CD14-positive monocyte (primary cell): ENCODE data around the gene USP54. TPM values are rescaled to one million over a fixed set of nuclear protein-coding genes. Genes with fewer than 3 reads are reported as not detected.

Experiments
- DNase-seq, 3 donors: peaks; one replicate each; pipeline ENCODE4 v3.0.0-alpha.2; 2011 to 2022
- H2AFZ ChIP-seq: 2 replicates; pipeline ENCODE4 v1.6.0; 2012; ENCODE audit warnings: mild to moderate bottlenecking, low read depth, low read length, inconsistent platforms; ENCODE audit not compliant: insufficient read depth, poor library complexity, severe bottlenecking
- H3K27ac ChIP-seq, 2 donors: 1 replicate in 1 of 2; 2 replicates in 1 of 2; pipeline ENCODE4 v1.5.1; 2012 to 2013; ENCODE audit warnings: low read length in 2 of 2, control low read depth in 1 of 2, inconsistent platforms in 1 of 2, low read depth in 1 of 2, mild to moderate bottlenecking in 1 of 2
- H3K27me3 ChIP-seq, 2 donors: one replicate each; pipeline versions ENCODE4 v1.6.0 to v1.6.1; 2011 to 2013; ENCODE audit warnings: low read length in 2 of 2; ENCODE audit not compliant: control insufficient read depth in 2 of 2, insufficient read depth in 2 of 2
- H3K36me3 ChIP-seq, 2 donors: replicated peaks in 1 of 2; 1 replicate in 1 of 2; 2 replicates in 1 of 2; pipeline versions ENCODE4 v1.5.1 to v1.6.1; 2012 to 2013; ENCODE audit warnings: low read length in 2 of 2, control low read depth in 1 of 2, inconsistent platforms in 1 of 2, mild to moderate bottlenecking in 1 of 2; ENCODE audit not compliant: insufficient read depth in 2 of 2, control insufficient read depth in 1 of 2
- H3K4me1 ChIP-seq, 2 donors: 1 replicate in 1 of 2; 2 replicates in 1 of 2; pipeline versions ENCODE4 v1.5.1 to v1.6.1; 2012 to 2013; ENCODE audit warnings: low read length in 2 of 2, control low read depth in 1 of 2, inconsistent platforms in 1 of 2, mild to moderate bottlenecking in 1 of 2, moderate library complexity in 1 of 2; ENCODE audit not compliant: insufficient read depth in 2 of 2, control insufficient read depth in 1 of 2
- H3K4me2 ChIP-seq: replicated peaks from 2 replicates; pipeline ENCODE3; 2012; ENCODE audit warnings: low read length, moderate library complexity, mild to moderate bottlenecking; ENCODE audit not compliant: poor library complexity, severe bottlenecking; ENCODE audit errors: extremely low read depth
- H3K4me3 ChIP-seq, 3 experiments: fragments of 200-600 bp in 1 of 3; sonication (generic) in 1 of 3; replicated peaks in 1 of 3; 1 replicate in 2 of 3; 2 replicates in 1 of 3; pipeline ENCODE4 v1.5.1; 2011 to 2013; ENCODE audit warnings: low read length in 3 of 3, mild to moderate bottlenecking in 3 of 3, control low read depth in 2 of 3, low read depth in 2 of 3, inconsistent platforms in 1 of 3, moderate library complexity in 1 of 3
- H3K79me2 ChIP-seq: 2 replicates; pipeline ENCODE4 v1.6.0; 2012; ENCODE audit warnings: mild to moderate bottlenecking, control low read depth, inconsistent platforms, low read length, moderate library complexity; ENCODE audit not compliant: insufficient read depth
- H3K9ac ChIP-seq: 2 replicates; pipeline ENCODE4 v1.6.0; 2017; ENCODE audit warnings: low read length, mild to moderate bottlenecking; ENCODE audit not compliant: insufficient read depth, poor library complexity, severe bottlenecking
- H3K9me3 ChIP-seq, 2 donors: replicated peaks in 1 of 2; 1 replicate in 1 of 2; 2 replicates in 1 of 2; pipeline versions ENCODE4 v1.5.1 to v1.6.1; 2012 to 2013; ENCODE audit warnings: low read length in 2 of 2, control low read depth in 1 of 2; ENCODE audit not compliant: control insufficient read depth in 1 of 2, insufficient read depth in 1 of 2
- H4K20me1 ChIP-seq: 2 replicates; pipeline ENCODE4 v1.6.0; 2012; ENCODE audit warnings: mild to moderate bottlenecking, low read length, control low read depth, moderate library complexity; ENCODE audit not compliant: insufficient read depth
- H3K27ac Mint-ChIP-seq, 7 donors: one replicate each; pipeline ENCODE4 v1.8.0; 2020; ENCODE audit warnings: mild to moderate bottlenecking in 7 of 7, mixed read lengths in 7 of 7, moderate library complexity in 6 of 7, inconsistent platforms in 2 of 7
- H3K27me3 Mint-ChIP-seq, 3 donors: one replicate each; pipeline ENCODE4 v1.8.0; 2021 to 2022; ENCODE audit warnings: low read depth in 3 of 3, mild to moderate bottlenecking in 3 of 3, mixed read lengths in 3 of 3, moderate library complexity in 3 of 3, inconsistent platforms in 1 of 3
- H3K36me3 Mint-ChIP-seq, 2 donors: one replicate each; pipeline ENCODE4 v1.8.0; 2020; ENCODE audit warnings: mixed read lengths in 2 of 2, inconsistent platforms in 1 of 2, mild to moderate bottlenecking in 1 of 2
- H3K4me1 Mint-ChIP-seq: one replicate; pipeline ENCODE4 v1.8.0; 2020; ENCODE audit warnings: mild to moderate bottlenecking, mixed read lengths
- H3K4me3 Mint-ChIP-seq, 2 donors: one replicate each; pipeline ENCODE4 v1.8.0; 2020; ENCODE audit warnings: mild to moderate bottlenecking in 2 of 2, mixed read lengths in 2 of 2, moderate library complexity in 1 of 2
- H3K9me3 Mint-ChIP-seq, 7 donors: one replicate each; pipeline ENCODE4 v1.8.0; 2020 to 2022; ENCODE audit warnings: mixed read lengths in 7 of 7, mild to moderate bottlenecking in 6 of 7, moderate library complexity in 6 of 7, inconsistent platforms in 2 of 7
- CTCF ChIP-seq: fragments of 200-600 bp; IDR thresholded peaks from one replicate; pipeline ENCODE4 v1.8.0; 2022; ENCODE audit warnings: antibody characterized with exemption, mild to moderate bottlenecking
- WGBS: methylation state at CpG from one replicate; pipeline ENCODE4 v1.1.5; 2013; ENCODE audit warnings: missing lambda C conversion rate; ENCODE audit not compliant: insufficient coverage; 5-methylcytosine and 5-hydroxymethylcytosine counted together
- intact Hi-C, 2 donors: fragments of 100-400 bp; cut with micrococcal nuclease; formaldehyde crosslinking; loops; one replicate each; pipeline versions ENCODE4 v1.15.0 to v1.15.1; 2023
- polyA plus RNA-seq, 3 donors: library from polyadenylated mRNA; depleted of rRNA in 1 of 3; unstranded in 2 of 3; stranded (reverse) in 1 of 3; fragments of 300-500 nt in 2 of 3; fragments of >200 nt in 1 of 3; fragmentation: Illumina TruSeq in 2 of 3; gene quantifications; 1 replicate in 2 of 3; 2 replicates in 1 of 3; pipeline ENCODE4 v1.2.3, GENCODE V29; 2012 to 2021

Gene USP54
- polyA plus RNA-seq, 3 donors = 0.28 to 2.4 (median 0.55) TPM

- Histone ChIP-seq H3K9me3 (no peaks in the 10 kb centered on the region), H3K4me2 (no peak overlapping the region), H3K9ac (no peak overlapping the region), H2AFZ (no peak overlapping the region), H3K27me3 (no peaks in the 10 kb centered on the region), H3K4me1 (peaks cover 16 to 17% of the 10 kb centered on the region in 2 donors), H4K20me1 (no peaks in the 10 kb centered on the region), H3K79me2 (peaks cover 4% of the 10 kb centered on the region), H3K4me3 (no peak overlapping the region), H3K36me3 (no peaks in the 10 kb centered on the region), H3K27ac (no peak overlapping the region)
- peaks cover 0 to 2% (median 0%) of the 10 kb centered on the region in 7 donors for H3K9me3 Mint-ChIP-seq
- no peak overlapping the region for H3K27ac Mint-ChIP-seq
- DNase-seq = no peak
- H3K4me3 Mint-ChIP-seq = no peak overlapping the region
- TF ChIP-seq CTCF = no peak
- peaks cover 0 to 6% (median 0%) of the 10 kb centered on the region in 3 donors for H3K27me3 Mint-ChIP-seq
- WGBS = 100% methylated on average over 5 of the region's 5 CpGs
- intact Hi-C loops = no loop called here
- H3K36me3 Mint-ChIP-seq = no peaks in the 10 kb centered on the region
- peaks cover 14% of the 10 kb centered on the region for H3K4me1 Mint-ChIP-seq
Observed at GRCh38 chr10:73629165-73629564, 38.0 kb upstream of the USP54 start.

DNA sequence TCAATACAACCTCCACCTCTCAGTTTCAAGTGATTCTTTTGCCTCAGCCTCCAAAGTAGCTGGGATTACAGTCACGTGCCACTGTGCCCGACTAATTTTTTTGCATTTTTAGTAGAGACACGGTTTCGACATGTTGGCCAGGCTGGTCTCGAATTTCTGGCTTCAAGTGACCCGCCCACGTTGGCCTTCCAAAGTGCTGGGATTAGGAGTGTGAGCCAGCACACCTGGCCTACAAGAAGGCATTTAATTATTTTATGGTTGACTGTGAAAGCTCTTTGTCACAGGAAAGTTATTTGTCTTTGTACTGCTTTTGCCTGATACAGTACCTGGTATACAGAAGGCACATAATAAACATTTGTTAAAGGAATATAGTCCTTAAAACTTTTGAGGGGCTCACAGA lies 37.3 kb upstream of the USP54 start:
- H3K27ac Mint-ChIP-seq = no peak overlapping the region
- WGBS = 88% methylated on average over 7 of the region's 7 CpGs
- intact Hi-C loops = no loop called here

More for the DNA sequence above, 37.3 kb upstream of the USP54 start:
- TF ChIP-seq CTCF = no peak
- Histone ChIP-seq H2AFZ (no peak overlapping the region), H3K4me1 (peaks cover 16 to 17% of the 10 kb centered on the region in 2 donors), H3K9ac (no peak overlapping the region), H3K79me2 (peaks cover 4% of the 10 kb centered on the region), H3K9me3 (no peaks in the 10 kb centered on the region), H3K27me3 (no peaks in the 10 kb centered on the region), H3K27ac (no peak overlapping the region), H4K20me1 (no peaks in the 10 kb centered on the region), H3K4me3 (no peak overlapping the region), H3K36me3 (no peaks in the 10 kb centered on the region), H3K4me2 (no peak overlapping the region)
- Mint-ChIP-seq H3K27me3 (peaks cover 0 to 3% (median 0%) of the 10 kb centered on the region in 3 donors), H3K36me3 (no peaks in the 10 kb centered on the region), H3K4me3 (no peak overlapping the region), H3K9me3 (peaks cover 0 to 2% (median 0%) of the 10 kb centered on the region in 7 donors), H3K4me1 (peaks cover 14% of the 10 kb centered on the region)
- DNase-seq = no peak
